CD4-positive, alpha-beta T cell treated with Interleukin-17A for 1 hour (primary cell): ENCODE measurements around the gene ATXN10.

Source experiments
- DNase-seq: peaks from one replicate; pipeline ENCODE4 v3.0.0-alpha.2; 2020

ATXN10 gene

GRCh38 chr22:45881524-45881875 lies 209.9 kb downstream of the ATXN10 start:
- DNase-seq, result no peak

- DNase-seq, result no peak
These were observed 211.5 kb downstream of the ATXN10 start for GRCh38 chr22:45882881-45883810.

GRCh38 chr22:45883811-45884170 lies 212.2 kb downstream of the ATXN10 start:
- no peak for DNase-seq

GRCh38 chr22:45884201-45885062 lies 212.8 kb downstream of the ATXN10 start:
- no peak for DNase-seq

GRCh38 chr22:45885171-45885840 lies 213.7 kb downstream of the ATXN10 start:
- DNase-seq, result no peak

- no peak for DNase-seq
These were observed 214.3 kb downstream of the ATXN10 start for GRCh38 chr22:45885941-45886395.

GRCh38 chr22:45886540-45886939 lies 214.9 kb downstream of the ATXN10 start:
- no peak for DNase-seq

GRCh38 chr22:45887202-45888131 lies 215.8 kb downstream of the ATXN10 start:
- DNase-seq, result no peak

- no peak for DNase-seq
These were observed 216.8 kb downstream of the ATXN10 start for GRCh38 chr22:45888221-45889092.

GRCh38 chr22:45889093-45889538 lies 217.5 kb downstream of the ATXN10 start:
- no peak for DNase-seq

- DNase-seq, result no peak
These were observed 218.1 kb downstream of the ATXN10 start for GRCh38 chr22:45889539-45890350.

GRCh38 chr22:45890351-45890635 lies 218.7 kb downstream of the ATXN10 start:
- no peak for DNase-seq

- no peak for DNase-seq
These were observed 219.4 kb downstream of the ATXN10 start for GRCh38 chr22:45891021-45891421.

- no peak for DNase-seq
These were observed 219.9 kb downstream of the ATXN10 start for GRCh38 chr22:45891471-45891995.

- DNase-seq, result no peak
These were observed 220.5 kb downstream of the ATXN10 start for GRCh38 chr22:45891996-45892621.

GRCh38 chr22:45892681-45893461 lies 221.2 kb downstream of the ATXN10 start:
- DNase-seq, result no peak

- no peak for DNase-seq
These were observed 221.9 kb downstream of the ATXN10 start for GRCh38 chr22:45893516-45893915.
